Muscle layer of colon (tissue), 2 donors: Measurements from ENCODE around the gene FAM204A.

Source experiments
- H3K27ac ChIP-seq: one replicate; pipeline ENCODE4 v1.7.0; 2013; ENCODE audit warnings: low read depth, mild to moderate bottlenecking, low read length, moderate library complexity
- H3K27me3 ChIP-seq, 2 donors: one replicate each; pipeline ENCODE4 v1.7.0; 2013; ENCODE audit warnings: low read length in 2 of 2, mild to moderate bottlenecking in 2 of 2; ENCODE audit not compliant: insufficient read depth in 2 of 2, control insufficient read depth in 1 of 2
- H3K36me3 ChIP-seq: one replicate; pipeline ENCODE4 v1.7.0; 2013; ENCODE audit warnings: mild to moderate bottlenecking, low read length; ENCODE audit not compliant: insufficient read depth
- H3K4me1 ChIP-seq: one replicate; pipeline ENCODE4 v1.7.0; 2013; ENCODE audit warnings: mild to moderate bottlenecking, low read length; ENCODE audit not compliant: insufficient read depth
- H3K4me3 ChIP-seq, 2 donors: one replicate each; pipeline ENCODE4 v1.7.0; 2013; ENCODE audit warnings: low read length in 2 of 2, low read depth in 1 of 2, mild to moderate bottlenecking in 1 of 2, moderate library complexity in 1 of 2
- H3K9ac ChIP-seq: one replicate; pipeline ENCODE4 v1.7.0; 2013; ENCODE audit warnings: low read length
- H3K9me3 ChIP-seq: one replicate; pipeline ENCODE4 v1.7.0; 2013; ENCODE audit warnings: mild to moderate bottlenecking, low read length
- donor health status: abdominal sarcoma.
- donor health status: Adenocarcinoma of cecum.

Gene FAM204A

DNA sequence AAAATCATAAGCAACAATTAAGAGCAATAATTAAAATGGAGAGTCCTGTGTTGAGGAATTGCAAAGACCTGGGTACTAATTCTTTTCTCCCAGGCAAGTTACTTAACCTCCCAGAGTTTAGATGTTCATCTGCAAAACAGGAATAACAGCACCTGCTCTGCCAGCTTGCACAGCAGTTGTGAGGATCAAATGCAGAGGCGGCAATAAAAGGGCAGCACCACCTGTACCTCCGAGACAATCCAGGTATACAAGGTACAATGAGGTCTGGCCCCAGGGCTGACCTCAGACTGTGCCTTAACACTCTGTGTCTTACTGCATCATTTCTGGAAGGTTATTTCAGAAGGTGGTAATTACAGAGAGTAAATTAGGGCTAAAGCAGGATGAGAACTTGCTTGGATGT, 14.5 kb upstream of the FAM204A start:
- Histone ChIP-seq H3K27me3 (no peaks in the 10 kb centered on the region), H3K27ac (no peak overlapping the region), H3K9me3 (no peaks in the 10 kb centered on the region), H3K36me3 (no peaks in the 10 kb centered on the region), H3K9ac (no peak overlapping the region), H3K4me3 (no peak overlapping the region), H3K4me1 (no peaks in the 10 kb centered on the region)

DNA sequence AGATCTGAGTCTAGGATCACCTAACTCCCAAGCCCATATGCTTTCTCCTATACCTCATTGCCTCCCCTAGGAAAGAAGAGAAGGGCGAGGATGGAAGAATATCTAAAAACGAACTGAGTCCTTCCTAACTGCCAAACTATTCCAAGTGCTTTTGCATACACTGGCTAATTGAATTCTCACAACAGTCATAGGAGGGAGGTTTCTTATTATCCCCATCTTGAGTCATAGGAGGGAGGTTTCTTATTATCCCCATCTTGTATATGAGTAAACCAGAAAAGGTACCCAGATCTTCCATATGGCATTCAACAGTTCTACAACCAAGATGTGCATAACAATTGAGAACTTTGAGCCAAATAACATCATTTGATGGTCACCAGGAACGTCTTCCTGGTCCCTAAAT, 13.1 kb upstream of the FAM204A start:
- H3K9ac ChIP-seq = no peak overlapping the region
- no peaks in the 10 kb centered on the region for H3K36me3 ChIP-seq
- no peaks in the 10 kb centered on the region for H3K27me3 ChIP-seq
- no peak overlapping the region for H3K4me3 ChIP-seq
- no peaks in the 10 kb centered on the region for H3K4me1 ChIP-seq
- H3K9me3 ChIP-seq = no peaks in the 10 kb centered on the region
- H3K27ac ChIP-seq = no peak overlapping the region

DNA sequence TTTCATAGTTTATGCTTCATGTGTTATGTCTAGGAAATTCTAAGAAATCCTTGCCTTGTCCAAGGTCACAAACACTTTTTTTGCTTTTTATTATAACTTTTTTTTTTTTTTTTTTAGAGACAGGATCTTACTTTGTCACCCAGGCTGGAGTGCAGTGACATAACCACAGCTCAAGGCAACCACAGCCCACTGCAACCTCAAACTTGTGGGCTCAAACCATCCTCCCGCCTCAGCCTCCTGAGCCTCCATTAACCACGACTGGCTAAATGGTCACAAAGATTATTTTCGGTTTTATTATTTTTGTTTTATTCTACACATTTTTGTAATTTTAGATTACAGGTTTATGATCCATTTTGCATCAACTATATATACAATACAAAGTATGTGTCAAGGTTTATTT, 7.1 kb upstream of the FAM204A start:
- Histone ChIP-seq H3K27me3 (no peaks in the 10 kb centered on the region), H3K36me3 (no peaks in the 10 kb centered on the region), H3K27ac (no peak overlapping the region), H3K9me3 (no peaks in the 10 kb centered on the region), H3K4me1 (no peaks in the 10 kb centered on the region), H3K9ac (no peak overlapping the region), H3K4me3 (no peak overlapping the region)

DNA sequence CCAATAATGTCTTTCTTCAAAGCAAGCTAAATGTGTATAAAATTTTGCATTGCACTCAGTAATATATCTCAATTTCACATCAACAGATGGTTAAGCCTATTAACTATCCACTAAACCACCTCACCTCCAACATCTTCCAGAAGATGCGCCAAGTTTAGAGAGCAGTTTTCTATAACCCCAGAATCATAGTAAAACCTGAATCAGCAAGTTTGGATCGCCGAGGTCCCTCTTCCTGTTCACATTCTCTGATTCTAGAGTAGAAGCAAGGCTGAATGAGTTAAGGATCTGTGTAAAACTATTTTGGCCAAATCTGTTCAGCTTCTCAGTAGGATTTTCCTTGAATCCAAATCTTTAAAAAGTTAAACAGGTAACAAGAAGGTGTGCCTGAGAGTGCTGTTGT, 1.4 kb upstream of the FAM204A start:
- no peak overlapping the region for H3K27ac ChIP-seq
- no peak overlapping the region for H3K9ac ChIP-seq
- H3K36me3 ChIP-seq = peaks cover under 1% of the 10 kb centered on the region
- no peaks in the 10 kb centered on the region for H3K9me3 ChIP-seq
- H3K4me3 ChIP-seq = no peak overlapping the region
- peaks cover 25% of the 10 kb centered on the region for H3K4me1 ChIP-seq
- H3K27me3 ChIP-seq = no peaks in the 10 kb centered on the region

GRCh38 chr10:118343115-118343514, 991 bp upstream of the FAM204A start:
- H3K4me1 ChIP-seq = peaks cover 25% of the 10 kb centered on the region
- H3K9me3 ChIP-seq = no peaks in the 10 kb centered on the region
- H3K9ac ChIP-seq = no peak overlapping the region
- H3K27me3 ChIP-seq = no peaks in the 10 kb centered on the region
- peaks cover 4% of the 10 kb centered on the region for H3K36me3 ChIP-seq
- H3K4me3 ChIP-seq = no peak overlapping the region
- H3K27ac ChIP-seq = no peak overlapping the region

DNA sequence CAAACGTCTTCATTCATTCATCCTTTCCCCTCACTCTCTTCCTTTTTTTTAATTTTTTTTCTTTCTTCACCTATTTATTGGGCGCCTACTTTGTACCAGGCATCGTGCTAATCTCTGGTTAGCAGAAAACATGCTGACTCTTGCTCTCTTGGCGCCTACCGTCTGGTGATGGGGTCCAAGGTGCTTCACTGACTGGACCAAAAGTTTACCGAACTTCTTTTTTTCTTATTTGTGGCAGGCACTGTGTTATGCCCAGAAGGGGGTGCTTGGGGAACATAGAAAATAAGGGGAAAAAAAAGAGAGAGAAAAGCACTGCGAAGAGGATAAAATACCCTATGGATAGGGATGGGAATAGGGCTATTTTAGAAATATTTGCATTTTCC, 505 bp upstream of the FAM204A start:
- Histone ChIP-seq H3K9me3 (no peaks in the 10 kb centered on the region), H3K36me3 (peaks cover 4% of the 10 kb centered on the region), H3K4me3 (peak overlapping the region; percentile 79 to 98), H3K4me1 (peaks cover 25% of the 10 kb centered on the region), H3K27me3 (no peaks in the 10 kb centered on the region), H3K27ac (peak overlapping the region; percentile 65), H3K9ac (peak overlapping the region; percentile 19)

DNA sequence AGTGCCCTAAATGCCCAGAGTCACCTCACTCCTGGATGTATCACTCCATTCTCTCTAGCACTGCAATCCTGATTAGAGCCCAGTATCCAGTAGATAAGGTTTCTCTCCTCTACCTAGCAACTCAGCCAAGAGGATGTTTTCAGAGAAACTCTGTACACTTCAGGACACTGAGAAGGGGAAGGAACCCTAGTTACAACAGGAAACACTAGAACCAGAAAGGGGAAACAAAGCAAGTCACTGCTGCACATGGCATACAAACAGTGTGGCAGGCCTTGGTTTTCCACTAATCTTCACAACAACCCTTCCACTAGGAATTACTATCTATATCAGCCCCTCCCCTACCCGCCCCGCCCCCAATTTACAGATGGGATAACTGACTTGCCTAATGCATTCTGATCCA, 1.6 kb downstream of the FAM204A start:
- Histone ChIP-seq H3K9me3 (no peaks in the 10 kb centered on the region), H3K4me1 (peaks cover 25% of the 10 kb centered on the region), H3K9ac (no peak overlapping the region), H3K4me3 (peak overlapping the region in 1 of 2 donors; percentile 79), H3K36me3 (peaks cover 11% of the 10 kb centered on the region), H3K27ac (no peak overlapping the region), H3K27me3 (no peaks in the 10 kb centered on the region)

GRCh38 chr10:118339111-118339510, 3.0 kb downstream of the FAM204A start:
- Histone ChIP-seq H3K4me3 (no peak overlapping the region), H3K27me3 (no peaks in the 10 kb centered on the region), H3K27ac (no peak overlapping the region), H3K4me1 (peaks cover 25% of the 10 kb centered on the region), H3K9me3 (no peaks in the 10 kb centered on the region), H3K36me3 (peaks cover 24% of the 10 kb centered on the region), H3K9ac (no peak overlapping the region)

- Histone ChIP-seq H3K4me1 (peaks cover 20% of the 10 kb centered on the region), H3K36me3 (peaks cover 36% of the 10 kb centered on the region), H3K9ac (no peak overlapping the region), H3K27ac (no peak overlapping the region), H3K9me3 (no peaks in the 10 kb centered on the region), H3K27me3 (no peaks in the 10 kb centered on the region), H3K4me3 (no peak overlapping the region)
Observed at GRCh38 chr10:118337356-118337755, 4.8 kb downstream of the FAM204A start.

GRCh38 chr10:118333871-118334270, 8.3 kb downstream of the FAM204A start:
- Histone ChIP-seq H3K27ac (no peak overlapping the region), H3K27me3 (no peaks in the 10 kb centered on the region), H3K4me1 (no peaks in the 10 kb centered on the region), H3K9me3 (no peaks in the 10 kb centered on the region), H3K9ac (no peak overlapping the region), H3K36me3 (peaks cover 46% of the 10 kb centered on the region), H3K4me3 (no peak overlapping the region)

- Histone ChIP-seq H3K4me1 (no peaks in the 10 kb centered on the region), H3K9ac (no peak overlapping the region), H3K27ac (no peak overlapping the region), H3K9me3 (no peaks in the 10 kb centered on the region), H3K4me3 (no peak overlapping the region), H3K36me3 (peaks cover 44% of the 10 kb centered on the region), H3K27me3 (no peaks in the 10 kb centered on the region)
Observed at GRCh38 chr10:118332948-118333710, 9.0 kb downstream of the FAM204A start.

DNA sequence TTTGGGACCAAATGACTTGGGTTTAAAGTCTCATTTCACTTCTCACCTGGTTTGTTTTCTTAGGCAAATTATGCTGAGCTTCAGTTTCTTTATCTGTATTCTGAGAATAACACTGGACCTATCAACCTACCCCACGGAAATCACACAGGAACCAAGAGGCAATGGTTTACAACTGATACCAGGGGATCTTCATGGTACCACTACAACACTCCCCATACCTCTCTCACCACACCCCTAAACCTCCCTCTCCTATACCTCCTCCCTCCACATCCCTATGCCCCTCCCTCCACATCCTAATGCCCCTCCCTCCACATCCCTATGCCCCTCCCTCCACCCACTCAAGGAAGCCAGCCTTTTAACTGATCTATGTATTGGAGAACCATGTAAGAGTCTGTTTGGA, 9.9 kb downstream of the FAM204A start:
- Histone ChIP-seq H3K27me3 (no peaks in the 10 kb centered on the region), H3K4me3 (no peak overlapping the region), H3K9me3 (no peaks in the 10 kb centered on the region), H3K9ac (no peak overlapping the region), H3K4me1 (no peaks in the 10 kb centered on the region), H3K36me3 (peaks cover 53% of the 10 kb centered on the region), H3K27ac (no peak overlapping the region)
